ENCODE data around the gene MCOLN2.

MCOLN2 gene

DNA sequence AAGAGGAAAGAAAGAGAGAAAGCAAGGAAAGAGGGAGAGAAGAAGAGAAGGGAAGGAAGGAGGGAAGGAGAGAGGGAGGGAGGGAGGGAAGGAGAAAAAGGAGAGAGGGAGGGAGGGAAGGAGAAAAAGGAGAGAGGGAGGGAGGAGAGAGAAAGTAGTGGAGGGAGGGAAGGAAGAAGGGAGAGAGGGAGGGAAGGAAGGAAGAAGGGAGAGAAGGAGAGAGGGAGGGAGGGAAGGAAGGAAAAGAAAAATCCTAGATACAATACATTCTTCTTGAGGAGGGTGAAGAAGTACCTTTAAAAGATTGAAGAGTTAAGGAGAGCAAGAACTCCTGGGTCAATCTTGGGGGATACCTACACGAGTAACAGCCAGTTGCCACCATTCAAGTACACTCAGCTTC lies 29.2 kb downstream of the MCOLN2 start:
- CTCF ChIA-PET, result interaction anchor here (0.7 to 1.3 kb wide), 2 partner anchors 23 to 192 kb away, joined by 3 to 4 read pairs; no protein-coding TSS in a partner anchor
- H3K36me3 ChIP-seq (ENCODE audit: control insufficient read depth in 2 of 2, insufficient read depth in 1 of 2, low read length in 2 of 2), result peaks cover 0 to 5% of the 10 kb centered on the region in 2 experiments; a peak in 2 of 3 replicates
- no peaks in the 10 kb centered on the region for H3K9me3 ChIP-seq (ENCODE audit: control insufficient read depth, insufficient read depth, low read depth, low read length)
- no peak overlapping the region for H3K27ac ChIP-seq (ENCODE audit: extremely low read depth, low read depth, low read length)
- TF ChIP-seq SP2 (tag by site-specific recombination; IDR thresholded peaks at IDR 0.05) (no peak), ZNF169 (tag by site-specific recombination; IDR thresholded peaks at IDR 0.05) (peak; percentile 76; the same call in 1 of the 2 replicates), ZNF366 (tag by site-specific recombination; conservative IDR thresholded peaks at IDR 0.05) (peak; percentile 86), ZNF530 (tag by site-specific recombination; IDR thresholded peaks at IDR 0.05; ENCODE audit: low read depth) (no peak)
- POLR2A ChIA-PET, result no interaction called here
- peaks cover 9% of the 10 kb centered on the region for H3K4me1 ChIP-seq (ENCODE audit: control insufficient read depth, insufficient read depth, low read length)
- no peak overlapping the region for H3K4me3 ChIP-seq (ENCODE audit: low read depth, low read length)

- ChIA-PET POLR2A (no interaction called here), CTCF (no interaction called here)
- Histone ChIP-seq H3K27ac (ENCODE audit: extremely low read depth, low read depth, low read length) (no peak overlapping the region), H3K9me3 (ENCODE audit: control insufficient read depth, insufficient read depth, low read depth, low read length) (no peaks in the 10 kb centered on the region), H3K36me3 (ENCODE audit: control insufficient read depth in 2 of 2, insufficient read depth in 1 of 2, low read length in 2 of 2) (peaks cover 0 to 3% of the 10 kb centered on the region in 2 experiments; a peak in 2 of 3 replicates), H3K4me1 (ENCODE audit: control insufficient read depth, insufficient read depth, low read length) (no peaks in the 10 kb centered on the region), H3K4me3 (ENCODE audit: low read depth, low read length) (no peak overlapping the region)
- TF ChIP-seq ZNF654 (tag by site-specific recombination; IDR thresholded peaks at IDR 0.05; ENCODE audit: low read depth), result no peak
- TF ChIP-seq, protein P1, sequence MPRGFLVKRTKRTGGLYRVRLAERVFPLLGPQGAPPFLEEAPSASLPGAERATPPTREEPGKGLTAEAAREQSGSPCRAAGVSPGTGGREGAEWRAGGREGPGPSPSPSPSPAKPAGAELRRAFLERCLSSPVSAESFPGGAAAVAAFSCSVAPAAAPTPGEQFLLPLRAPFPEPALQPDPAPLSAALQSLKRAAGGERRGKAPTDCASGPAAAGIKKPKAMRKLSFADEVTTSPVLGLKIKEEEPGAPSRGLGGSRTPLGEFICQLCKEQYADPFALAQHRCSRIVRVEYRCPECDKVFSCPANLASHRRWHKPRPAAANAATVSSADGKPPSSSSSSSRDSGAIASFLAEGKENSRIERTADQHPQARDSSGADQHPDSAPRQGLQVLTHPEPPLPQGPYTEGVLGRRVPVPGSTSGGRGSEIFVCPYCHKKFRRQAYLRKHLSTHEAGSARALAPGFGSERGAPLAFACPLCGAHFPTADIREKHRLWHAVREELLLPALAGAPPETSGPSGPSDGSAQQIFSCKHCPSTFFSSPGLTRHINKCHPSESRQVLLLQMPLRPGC (tag by site-specific recombination; IDR thresholded peaks at IDR 0.05), result no peak
- no peak for TF ChIP-seq ZNF416 (tag by site-specific recombination; IDR thresholded peaks at IDR 0.05)
- TF ChIP-seq ZNF37A (tag by site-specific recombination; IDR thresholded peaks at IDR 0.05), result no peak
- no peak for TF ChIP-seq ZNF302 (tag by site-specific recombination; IDR thresholded peaks at IDR 0.05; ENCODE audit: low read depth)
- no peak for TF ChIP-seq ZNF548 (tag by site-specific recombination; IDR thresholded peaks at IDR 0.05)
- no peak for TF ChIP-seq ZNF585B (tag by site-specific recombination; IDR thresholded peaks at IDR 0.05)
- TF ChIP-seq ZNF133 (tag by site-specific recombination; IDR thresholded peaks at IDR 0.05), result no peak
- no peak for TF ChIP-seq KLF17 (tag by site-specific recombination; IDR thresholded peaks at IDR 0.05)
- no peak for TF ChIP-seq YY1 (tag by site-specific recombination; IDR thresholded peaks at IDR 0.05)
- no peak for TF ChIP-seq ZNF2 (tag by site-specific recombination; IDR thresholded peaks at IDR 0.05)
- no peak for TF ChIP-seq ZNF239 (tag by site-specific recombination; IDR thresholded peaks at IDR 0.05)
- TF ChIP-seq WT1 (tag by site-specific recombination; IDR thresholded peaks at IDR 0.05), result no peak
- no peak for TF ChIP-seq ZNF658 (tag by site-specific recombination; IDR thresholded peaks at IDR 0.05)
- no peak for TF ChIP-seq ZNF169 (tag by site-specific recombination; IDR thresholded peaks at IDR 0.05)
- no peak for TF ChIP-seq IKZF3 (tag by site-specific recombination; IDR thresholded peaks at IDR 0.05)
- TF ChIP-seq, protein P2, sequence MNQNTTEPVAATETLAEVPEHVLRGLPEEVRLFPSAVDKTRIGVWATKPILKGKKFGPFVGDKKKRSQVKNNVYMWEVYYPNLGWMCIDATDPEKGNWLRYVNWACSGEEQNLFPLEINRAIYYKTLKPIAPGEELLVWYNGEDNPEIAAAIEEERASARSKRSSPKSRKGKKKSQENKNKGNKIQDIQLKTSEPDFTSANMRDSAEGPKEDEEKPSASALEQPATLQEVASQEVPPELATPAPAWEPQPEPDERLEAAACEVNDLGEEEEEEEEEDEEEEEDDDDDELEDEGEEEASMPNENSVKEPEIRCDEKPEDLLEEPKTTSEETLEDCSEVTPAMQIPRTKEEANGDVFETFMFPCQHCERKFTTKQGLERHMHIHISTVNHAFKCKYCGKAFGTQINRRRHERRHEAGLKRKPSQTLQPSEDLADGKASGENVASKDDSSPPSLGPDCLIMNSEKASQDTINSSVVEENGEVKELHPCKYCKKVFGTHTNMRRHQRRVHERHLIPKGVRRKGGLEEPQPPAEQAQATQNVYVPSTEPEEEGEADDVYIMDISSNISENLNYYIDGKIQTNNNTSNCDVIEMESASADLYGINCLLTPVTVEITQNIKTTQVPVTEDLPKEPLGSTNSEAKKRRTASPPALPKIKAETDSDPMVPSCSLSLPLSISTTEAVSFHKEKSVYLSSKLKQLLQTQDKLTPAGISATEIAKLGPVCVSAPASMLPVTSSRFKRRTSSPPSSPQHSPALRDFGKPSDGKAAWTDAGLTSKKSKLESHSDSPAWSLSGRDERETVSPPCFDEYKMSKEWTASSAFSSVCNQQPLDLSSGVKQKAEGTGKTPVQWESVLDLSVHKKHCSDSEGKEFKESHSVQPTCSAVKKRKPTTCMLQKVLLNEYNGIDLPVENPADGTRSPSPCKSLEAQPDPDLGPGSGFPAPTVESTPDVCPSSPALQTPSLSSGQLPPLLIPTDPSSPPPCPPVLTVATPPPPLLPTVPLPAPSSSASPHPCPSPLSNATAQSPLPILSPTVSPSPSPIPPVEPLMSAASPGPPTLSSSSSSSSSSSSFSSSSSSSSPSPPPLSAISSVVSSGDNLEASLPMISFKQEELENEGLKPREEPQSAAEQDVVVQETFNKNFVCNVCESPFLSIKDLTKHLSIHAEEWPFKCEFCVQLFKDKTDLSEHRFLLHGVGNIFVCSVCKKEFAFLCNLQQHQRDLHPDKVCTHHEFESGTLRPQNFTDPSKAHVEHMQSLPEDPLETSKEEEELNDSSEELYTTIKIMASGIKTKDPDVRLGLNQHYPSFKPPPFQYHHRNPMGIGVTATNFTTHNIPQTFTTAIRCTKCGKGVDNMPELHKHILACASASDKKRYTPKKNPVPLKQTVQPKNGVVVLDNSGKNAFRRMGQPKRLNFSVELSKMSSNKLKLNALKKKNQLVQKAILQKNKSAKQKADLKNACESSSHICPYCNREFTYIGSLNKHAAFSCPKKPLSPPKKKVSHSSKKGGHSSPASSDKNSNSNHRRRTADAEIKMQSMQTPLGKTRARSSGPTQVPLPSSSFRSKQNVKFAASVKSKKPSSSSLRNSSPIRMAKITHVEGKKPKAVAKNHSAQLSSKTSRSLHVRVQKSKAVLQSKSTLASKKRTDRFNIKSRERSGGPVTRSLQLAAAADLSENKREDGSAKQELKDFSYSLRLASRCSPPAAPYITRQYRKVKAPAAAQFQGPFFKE (tag by site-specific recombination; IDR thresholded peaks at IDR 0.05; ENCODE audit: borderline replicate concordance), result no peak
These were observed 33.9 kb downstream of the MCOLN2 start for GRCh38 chr1:84963021-84963420.

Measured in HEK293 (cell line).